Ramos (cell line): ENCODE results near the gene GZMB.
"Not testable (repeated sequence)": the region's sequence is repeated elsewhere in the genome, so short reads cannot be mapped to it uniquely, and the experiment has no call there.

Experiments
- in situ Hi-C: fragments of 300-500 bp; cut with MboI; formaldehyde crosslinking; loops from one replicate; pipeline ENCODE4 v1.14.3; 2022; ENCODE audit warnings: low sequenced_read_pairs; ENCODE audit not compliant: unreplicated experiment

The GZMB gene, protein sequence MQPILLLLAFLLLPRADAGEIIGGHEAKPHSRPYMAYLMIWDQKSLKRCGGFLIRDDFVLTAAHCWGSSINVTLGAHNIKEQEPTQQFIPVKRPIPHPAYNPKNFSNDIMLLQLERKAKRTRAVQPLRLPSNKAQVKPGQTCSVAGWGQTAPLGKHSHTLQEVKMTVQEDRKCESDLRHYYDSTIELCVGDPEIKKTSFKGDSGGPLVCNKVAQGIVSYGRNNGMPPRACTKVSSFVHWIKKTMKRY

DNA sequence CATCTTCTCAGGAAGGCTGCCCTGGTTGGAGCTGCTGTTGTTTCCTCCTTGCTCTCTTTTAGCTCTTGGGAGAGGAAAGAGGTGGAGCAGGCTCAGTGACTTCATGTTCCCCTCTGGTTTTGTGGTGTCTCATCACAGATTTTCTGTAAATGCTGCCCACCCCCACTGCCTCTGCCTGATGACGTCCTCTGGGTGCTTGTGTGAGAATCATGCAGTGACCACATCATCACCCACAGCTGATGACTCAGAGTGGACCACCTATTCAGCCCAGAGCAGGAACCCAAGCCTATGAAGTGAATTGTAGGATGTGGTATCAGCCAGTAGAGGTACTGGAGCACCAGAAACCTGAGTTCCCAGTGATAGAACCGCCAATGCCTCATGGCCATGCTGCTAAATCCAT lies at the start of gene GZMB:
Gene GZMB (minus strand): TSS at position 33 of the 400 bp plus-strand sequence. CDS start 30 bp downstream, at position 3.
- in situ Hi-C loops: no loop called here

DNA sequence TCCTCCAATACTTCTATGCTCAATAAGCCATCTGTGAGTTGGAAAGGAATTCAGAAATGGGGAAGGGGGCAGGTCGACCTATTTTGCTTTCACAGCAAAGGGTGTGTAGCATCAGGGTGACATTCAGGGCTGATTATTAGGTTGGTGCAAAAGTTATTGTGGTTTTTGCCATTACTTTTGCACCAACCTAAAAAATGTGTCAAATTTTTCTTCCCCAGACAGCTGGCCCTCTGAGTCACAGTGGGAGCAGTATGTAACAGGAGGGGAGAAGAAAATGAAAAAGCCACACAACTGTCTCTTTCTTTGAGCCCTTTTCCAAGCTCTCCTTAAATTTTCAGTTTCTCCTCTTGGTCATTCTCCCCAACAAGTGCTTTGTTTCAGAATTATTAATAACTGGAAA lies 47.1 kb upstream of the GZMB start:
- in situ Hi-C loops: no loop called here

DNA sequence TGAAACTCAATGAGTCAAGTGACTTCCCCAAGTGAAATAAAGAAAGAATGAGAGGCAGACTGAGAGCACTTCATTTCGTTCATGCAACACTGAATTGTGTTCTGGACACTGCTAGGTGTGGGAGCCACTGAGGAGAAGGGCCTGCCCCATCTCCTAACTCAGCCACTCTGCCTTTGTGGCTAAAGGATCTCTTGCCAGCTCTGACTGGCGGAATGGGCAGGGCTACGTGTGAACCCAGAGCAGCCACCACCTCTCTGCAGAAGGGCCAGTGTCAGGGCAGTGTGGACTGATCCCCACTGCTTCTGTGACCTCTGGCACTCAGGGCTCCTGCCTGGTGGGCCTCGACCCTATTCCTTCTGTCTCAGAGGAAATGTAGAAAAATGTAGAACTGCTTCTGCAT lies 46.5 kb upstream of the GZMB start:
- in situ Hi-C loops: no loop called here

- in situ Hi-C loops: no loop called here
Observed at GRCh38 chr14:24679248-24679961, 45.4 kb upstream of the GZMB start.

GRCh38 chr14:24678801-24679247 lies 44.8 kb upstream of the GZMB start:
- in situ Hi-C loops: no loop called here

- in situ Hi-C loops: no loop called here
Observed at GRCh38 chr14:24677956-24678355, 44.0 kb upstream of the GZMB start.

GRCh38 chr14:24674204-24674970 lies 40.4 kb upstream of the GZMB start:
- in situ Hi-C loops: no loop called here

- in situ Hi-C loops: no loop called here
Observed at GRCh38 chr14:24673534-24674203, 39.7 kb upstream of the GZMB start.

DNA sequence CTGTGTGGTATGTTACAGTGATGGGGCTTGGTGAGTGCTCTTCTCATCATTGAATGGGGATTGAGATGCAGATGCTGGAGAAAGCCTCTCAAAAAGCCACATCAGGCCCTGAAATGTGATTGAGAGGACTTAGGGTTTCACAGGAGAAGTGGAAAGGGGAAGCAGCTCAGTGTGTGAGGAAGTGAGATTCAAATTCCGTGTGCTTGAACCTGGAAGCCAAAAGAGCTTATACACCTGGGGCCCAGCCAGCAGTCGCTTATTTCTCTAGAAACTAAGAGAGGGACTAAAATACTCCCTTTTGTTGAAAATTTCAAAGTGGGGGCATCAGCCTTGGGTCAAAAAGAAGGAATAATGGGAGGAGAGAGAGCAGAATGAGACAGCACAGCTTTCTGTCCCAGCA lies 39.1 kb upstream of the GZMB start:
- in situ Hi-C loops: no loop called here

DNA sequence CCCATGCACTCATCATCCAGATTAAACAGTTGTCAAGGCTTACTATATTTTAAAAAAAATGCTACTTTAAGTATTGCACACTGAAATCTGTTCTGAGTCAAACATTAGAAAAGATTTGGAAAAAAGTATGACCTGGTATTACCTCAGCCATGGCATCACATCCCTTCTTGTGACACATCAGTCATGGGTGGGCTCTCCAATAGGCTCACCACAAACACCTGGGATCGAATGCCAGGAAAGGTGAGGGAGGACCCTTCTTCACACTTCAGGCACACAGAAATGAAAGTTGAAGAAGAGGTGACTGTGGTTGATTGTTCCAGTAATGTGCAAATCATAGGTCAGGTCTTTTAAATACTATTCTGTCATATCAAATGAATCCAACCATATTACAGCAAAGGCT lies 36.6 kb upstream of the GZMB start:
- in situ Hi-C loops: no loop called here

DNA sequence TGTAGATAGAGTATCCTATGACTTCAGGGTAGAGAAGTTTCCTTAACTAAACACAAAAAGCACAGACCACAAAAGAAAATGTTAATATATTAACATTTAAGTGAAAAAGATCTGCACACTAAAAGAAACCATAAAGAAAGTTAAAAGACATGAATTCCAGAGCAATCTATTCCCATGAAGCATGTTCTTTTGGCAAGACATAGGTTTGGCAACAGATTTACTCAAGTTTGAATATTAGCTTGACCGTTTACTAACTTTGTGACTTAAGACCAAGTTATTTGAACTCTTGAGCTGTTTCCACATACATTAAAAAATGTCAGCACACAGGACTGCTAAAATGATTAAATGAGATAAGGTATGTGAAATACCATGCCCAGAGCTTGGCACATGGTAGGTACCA lies 35.7 kb upstream of the GZMB start:
- in situ Hi-C loops: no loop called here

DNA sequence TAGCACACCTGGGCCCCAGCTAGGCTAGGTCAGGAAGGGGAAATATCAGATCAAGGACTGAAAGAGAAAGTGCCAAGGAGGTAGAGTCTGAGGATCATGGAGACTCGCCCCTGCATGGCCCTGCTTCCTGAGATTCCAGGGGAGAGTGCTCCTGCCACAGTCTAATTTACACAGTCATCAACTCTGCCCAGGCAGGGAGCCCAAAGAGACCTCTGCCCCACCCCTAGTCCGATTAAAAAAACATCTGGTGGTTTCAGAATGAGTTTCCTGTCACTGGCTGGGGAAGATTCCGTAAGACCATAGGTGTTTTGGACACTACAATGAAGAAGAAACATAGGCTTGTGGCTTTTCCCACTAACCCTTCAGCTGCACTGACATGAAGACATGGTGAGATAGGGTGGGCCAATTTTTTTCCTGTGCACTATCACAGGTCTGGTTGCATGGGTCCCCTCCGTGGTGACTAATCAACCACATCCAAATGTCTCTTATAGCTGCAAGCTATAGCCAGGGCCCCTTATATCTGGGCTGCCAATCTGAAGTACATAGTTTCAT lies 31.5 kb upstream of the GZMB start:
- in situ Hi-C loops: no loop called here

GRCh38 chr14:24664366-24664765 lies 30.4 kb upstream of the GZMB start:
- in situ Hi-C loops: no loop called here

DNA sequence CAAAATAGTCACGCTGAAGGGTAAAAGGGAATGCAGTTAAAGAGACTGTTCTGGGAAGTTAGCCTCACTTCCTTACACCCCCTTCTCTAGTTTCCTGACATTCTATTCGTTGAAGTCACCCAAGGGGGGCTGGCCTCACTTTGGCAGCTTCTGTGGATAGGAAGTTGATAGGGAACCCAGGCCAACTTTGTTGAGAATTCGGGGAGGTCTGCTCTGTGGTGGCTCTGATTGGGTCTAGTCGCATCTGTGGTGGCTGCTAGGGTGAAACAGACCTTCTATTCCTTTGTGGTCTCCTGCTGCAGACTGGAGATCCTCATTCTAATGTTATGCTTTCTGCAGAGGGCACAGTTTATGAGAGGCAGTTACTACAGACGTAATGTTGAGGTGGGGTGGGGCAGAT lies 28.8 kb upstream of the GZMB start:
- in situ Hi-C loops: no loop called here

DNA sequence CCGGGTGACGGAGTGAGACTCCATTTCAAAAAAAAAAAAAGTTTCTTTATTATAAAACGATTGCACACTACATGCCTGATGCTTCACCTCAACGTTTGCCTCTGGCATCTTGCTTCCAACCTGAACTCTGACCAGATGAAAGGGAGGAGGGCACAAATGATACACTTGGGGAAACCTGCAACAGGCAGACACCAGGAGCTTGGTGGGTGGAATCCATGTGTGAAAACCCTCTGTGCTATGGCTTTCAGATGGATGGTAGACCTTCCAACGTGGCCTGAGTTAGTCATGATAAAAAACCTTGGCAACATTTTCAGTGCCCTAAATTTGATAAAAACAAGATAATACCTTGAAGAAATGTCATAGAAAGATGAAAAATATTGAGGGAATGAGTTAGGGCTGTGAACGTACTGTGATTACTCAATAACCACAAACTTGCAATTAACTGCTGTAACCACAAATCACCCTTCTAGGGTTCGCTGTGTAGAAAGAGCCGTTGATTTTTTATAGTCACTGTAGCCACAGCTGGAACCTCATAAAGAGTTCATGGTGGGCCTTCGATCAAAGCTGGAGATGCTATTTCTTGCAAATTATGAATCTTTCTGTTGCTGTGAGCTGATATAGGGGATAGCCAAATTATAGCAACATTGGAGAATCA lies 26.1 kb upstream of the GZMB start:
- in situ Hi-C loops: no loop called here

- in situ Hi-C loops: not testable (repeated sequence)
Observed at GRCh38 chr14:24648361-24648760, 14.4 kb upstream of the GZMB start.

- in situ Hi-C loops: no loop called here
Observed at GRCh38 chr14:24639905-24640304, 5.9 kb upstream of the GZMB start.

DNA sequence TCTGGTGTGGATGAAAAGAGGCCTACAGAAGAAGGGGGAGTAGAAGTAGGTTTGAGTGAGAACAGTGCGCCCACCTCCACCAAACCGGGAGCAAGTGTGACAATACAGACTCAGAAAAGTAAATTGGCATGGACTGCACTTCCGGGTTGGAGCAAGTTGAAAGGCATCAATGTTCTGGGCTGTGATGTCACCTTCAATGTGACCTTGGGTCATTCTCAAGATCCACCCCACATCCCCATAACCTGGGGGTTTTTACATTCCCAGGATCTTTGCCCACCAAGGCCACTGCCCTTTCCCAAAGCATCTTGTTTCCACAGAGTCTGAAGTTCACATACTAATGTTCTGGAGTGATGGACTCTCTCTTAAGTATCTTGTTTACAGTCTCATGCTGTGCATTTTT lies 5.3 kb upstream of the GZMB start:
- in situ Hi-C loops: no loop called here

- in situ Hi-C loops: no loop called here
Observed at GRCh38 chr14:24633353-24633752, 637 bp downstream of the GZMB start.

DNA sequence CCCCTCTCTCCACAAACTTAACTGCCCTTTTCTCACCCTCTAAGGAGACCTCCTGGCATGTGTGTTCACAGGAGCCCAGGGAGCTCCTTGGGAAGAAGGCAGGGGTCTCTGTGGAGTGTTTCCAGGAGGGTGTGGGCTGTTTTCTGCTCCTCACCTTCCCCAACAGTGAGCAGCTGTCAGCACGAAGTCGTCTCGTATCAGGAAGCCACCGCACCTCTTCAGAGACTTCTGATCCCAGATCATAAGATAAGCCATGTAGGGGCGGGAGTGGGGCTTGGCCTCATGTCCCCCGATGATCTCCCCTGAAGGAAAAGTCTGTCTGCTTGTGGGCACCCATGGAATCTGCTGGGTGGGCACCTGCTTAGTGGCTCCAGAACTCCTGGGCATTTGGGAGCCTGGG lies 1.2 kb downstream of the GZMB start:
- in situ Hi-C loops: no loop called here
